Mesothelial cell of epicardium (in vitro differentiated cells): ENCODE results near the gene FAM193B. TPM values are rescaled to one million over a fixed set of nuclear protein-coding genes. Genes with fewer than 3 reads are reported as not detected.

Experiments used
- DNase-seq, 2 experiments: peaks; one replicate each; pipeline ENCODE4 v3.0.0; 2021; ENCODE audit warnings: low spot score in 2 of 2; ENCODE audit not compliant: unreplicated experiment in 2 of 2
- H3K27ac Mint-ChIP-seq: 2 replicates; pipeline ENCODE4 v1.8.0; 2021; ENCODE audit warnings: mixed read lengths
- H3K27me3 Mint-ChIP-seq: 2 replicates; pipeline ENCODE4 v1.8.0; 2021; ENCODE audit warnings: low read depth, mixed read lengths
- H3K36me3 Mint-ChIP-seq: 2 replicates; pipeline ENCODE4 v1.8.0; 2021; ENCODE audit warnings: mixed read lengths
- H3K4me1 Mint-ChIP-seq: 2 replicates; pipeline ENCODE4 v1.8.0; 2021; ENCODE audit warnings: mixed read lengths
- H3K4me3 Mint-ChIP-seq: 2 replicates; pipeline ENCODE4 v1.8.0; 2021; ENCODE audit warnings: mild to moderate bottlenecking, moderate library complexity, mixed read lengths
- H3K9me3 Mint-ChIP-seq: 2 replicates; pipeline ENCODE4 v1.8.0; 2021; ENCODE audit warnings: mixed read lengths
- CTCF ChIP-seq: fragments of 200-600 bp; sonication (generic); IDR thresholded peaks from one replicate; pipeline ENCODE4 v1.5.0; 2021; ENCODE audit warnings: antibody characterized with exemption; ENCODE audit not compliant: unreplicated experiment
- total RNA-seq: library from RNA; stranded (reverse); gene quantifications from 3 replicates; pipeline ENCODE4 v1.2.1, GENCODE V29; 2021

Gene FAM193B
- total RNA-seq, 1 donor from 2014 or later: 128 TPM

DNA sequence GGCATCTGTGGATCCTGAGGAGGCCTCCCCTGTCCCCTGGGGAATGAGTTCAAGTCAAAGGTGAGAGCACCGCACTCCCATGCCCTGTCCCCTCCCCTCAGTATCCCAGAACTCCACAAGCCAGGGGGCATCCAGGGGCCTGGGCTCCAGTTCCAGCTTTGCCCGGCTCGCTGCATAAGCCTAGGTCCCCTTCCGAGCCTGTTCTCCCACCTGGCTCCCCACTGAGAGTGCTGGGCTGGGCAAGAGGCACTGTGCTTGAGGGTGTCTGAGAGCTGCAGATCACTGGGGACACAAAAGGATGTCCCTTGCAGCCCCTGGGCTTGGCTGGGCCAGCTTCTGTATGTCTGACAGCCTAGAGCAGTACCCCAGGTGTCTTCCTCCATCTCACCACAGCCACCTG, 49.3 kb downstream of the FAM193B start:
- no peaks in the 10 kb centered on the region for H3K27me3 Mint-ChIP-seq
- no peaks in the 10 kb centered on the region for H3K9me3 Mint-ChIP-seq
- H3K4me1 Mint-ChIP-seq: peaks cover 7% of the 10 kb centered on the region
- H3K4me3 Mint-ChIP-seq: no peak overlapping the region
- no peak for DNase-seq
- no peak for TF ChIP-seq CTCF
- peaks cover 6% of the 10 kb centered on the region for H3K36me3 Mint-ChIP-seq
- no peak overlapping the region for H3K27ac Mint-ChIP-seq

GRCh38 chr5:177504086-177505056, 50.0 kb downstream of the FAM193B start:
- Mint-ChIP-seq H3K36me3 (peaks cover 6% of the 10 kb centered on the region), H3K27ac (no peak overlapping the region), H3K9me3 (no peaks in the 10 kb centered on the region), H3K27me3 (no peaks in the 10 kb centered on the region), H3K4me3 (no peak overlapping the region), H3K4me1 (peaks cover 14% of the 10 kb centered on the region)
- no peak for DNase-seq
- no peak for TF ChIP-seq CTCF

DNA sequence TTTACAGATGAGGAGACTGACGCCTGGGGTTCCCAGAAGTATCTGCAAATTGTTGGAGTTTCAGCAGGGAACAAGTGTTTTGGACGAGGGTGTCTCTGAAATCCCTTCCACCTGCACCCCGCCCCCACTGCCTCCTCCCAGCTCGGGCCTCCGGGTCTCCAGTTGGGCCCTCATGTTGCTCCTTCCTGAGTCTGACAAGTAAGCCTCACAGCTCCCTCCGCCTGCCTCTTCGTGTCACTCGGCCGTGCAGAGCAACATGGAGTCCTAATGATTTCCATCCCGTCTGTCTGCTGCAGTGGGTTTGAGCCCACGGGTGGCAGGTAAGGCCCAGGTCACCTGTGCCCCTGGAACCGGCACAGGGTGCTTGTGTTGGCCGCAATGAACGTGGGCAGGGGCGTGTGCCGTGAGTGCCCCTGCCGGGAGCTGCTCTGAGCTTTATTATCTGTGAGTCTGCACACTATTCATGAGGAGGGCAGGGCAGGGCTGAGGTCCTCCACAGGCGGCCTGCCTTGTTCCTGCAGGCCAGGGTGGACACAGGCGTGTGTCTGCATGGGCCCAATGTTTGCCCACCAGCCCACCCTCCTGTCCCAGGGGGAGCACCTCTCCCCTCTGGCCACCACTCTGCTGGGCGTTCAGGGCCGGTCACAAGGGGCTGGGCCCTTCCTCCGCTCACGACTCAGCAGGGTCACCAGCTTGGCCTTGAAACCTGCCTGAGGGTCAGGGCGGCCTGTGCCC, 50.8 kb downstream of the FAM193B start:
- Mint-ChIP-seq H3K27me3 (no peaks in the 10 kb centered on the region), H3K4me1 (peaks cover 21% of the 10 kb centered on the region), H3K9me3 (no peaks in the 10 kb centered on the region), H3K36me3 (peaks cover 6% of the 10 kb centered on the region), H3K27ac (no peak overlapping the region), H3K4me3 (no peak overlapping the region)
- no peak for DNase-seq
- TF ChIP-seq CTCF: no peak

DNA sequence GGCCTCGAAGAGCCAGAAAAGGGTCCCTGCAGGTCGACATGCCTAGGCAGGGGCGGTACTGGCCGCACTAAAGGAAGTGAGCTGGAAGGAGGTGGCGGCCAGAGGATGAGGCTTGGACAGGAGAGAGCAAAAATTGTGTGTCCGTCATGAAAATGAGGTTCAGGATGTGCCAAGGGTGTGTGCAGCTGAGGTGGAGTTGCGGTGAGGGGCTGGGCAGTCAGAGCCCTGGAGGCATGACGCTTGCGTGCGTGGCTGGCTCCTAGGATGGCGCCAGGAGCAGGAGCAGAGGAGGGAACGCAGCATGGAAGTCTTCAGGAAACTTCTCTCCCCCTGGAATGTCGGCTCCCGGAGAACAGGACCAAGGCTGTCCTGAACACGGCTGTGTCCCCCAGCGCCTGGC, 51.5 kb downstream of the FAM193B start:
- H3K4me1 Mint-ChIP-seq: peaks cover 27% of the 10 kb centered on the region
- peaks cover 6% of the 10 kb centered on the region for H3K36me3 Mint-ChIP-seq
- no peak for DNase-seq
- H3K9me3 Mint-ChIP-seq: no peaks in the 10 kb centered on the region
- TF ChIP-seq CTCF: no peak
- H3K27ac Mint-ChIP-seq: no peak overlapping the region
- H3K4me3 Mint-ChIP-seq: no peak overlapping the region
- no peaks in the 10 kb centered on the region for H3K27me3 Mint-ChIP-seq

GRCh38 chr5:177501874-177502678, 52.3 kb downstream of the FAM193B start:
- TF ChIP-seq CTCF: no peak
- H3K27ac Mint-ChIP-seq: no peak overlapping the region
- peaks cover 29% of the 10 kb centered on the region for H3K4me1 Mint-ChIP-seq
- no peaks in the 10 kb centered on the region for H3K9me3 Mint-ChIP-seq
- no peak for DNase-seq
- no peak overlapping the region for H3K4me3 Mint-ChIP-seq
- H3K36me3 Mint-ChIP-seq: peaks cover 2% of the 10 kb centered on the region
- H3K27me3 Mint-ChIP-seq: no peaks in the 10 kb centered on the region
